GM12872 (cell line): ENCODE data around the gene USP31.

Experiments
- TF ChIP-seq, protein P1 (sequence below): IDR thresholded peaks from 3 replicates; pipeline ENCODE4 v1.5.1; 2011; ENCODE audit warnings: low read depth, mild to moderate bottlenecking, low read length, moderate library complexity; ENCODE audit not compliant: insufficient read depth

The USP31 gene

GRCh38 chr16:23141033-23141432, 8.2 kb downstream of the USP31 start:
- TF ChIP-seq, protein P1, sequence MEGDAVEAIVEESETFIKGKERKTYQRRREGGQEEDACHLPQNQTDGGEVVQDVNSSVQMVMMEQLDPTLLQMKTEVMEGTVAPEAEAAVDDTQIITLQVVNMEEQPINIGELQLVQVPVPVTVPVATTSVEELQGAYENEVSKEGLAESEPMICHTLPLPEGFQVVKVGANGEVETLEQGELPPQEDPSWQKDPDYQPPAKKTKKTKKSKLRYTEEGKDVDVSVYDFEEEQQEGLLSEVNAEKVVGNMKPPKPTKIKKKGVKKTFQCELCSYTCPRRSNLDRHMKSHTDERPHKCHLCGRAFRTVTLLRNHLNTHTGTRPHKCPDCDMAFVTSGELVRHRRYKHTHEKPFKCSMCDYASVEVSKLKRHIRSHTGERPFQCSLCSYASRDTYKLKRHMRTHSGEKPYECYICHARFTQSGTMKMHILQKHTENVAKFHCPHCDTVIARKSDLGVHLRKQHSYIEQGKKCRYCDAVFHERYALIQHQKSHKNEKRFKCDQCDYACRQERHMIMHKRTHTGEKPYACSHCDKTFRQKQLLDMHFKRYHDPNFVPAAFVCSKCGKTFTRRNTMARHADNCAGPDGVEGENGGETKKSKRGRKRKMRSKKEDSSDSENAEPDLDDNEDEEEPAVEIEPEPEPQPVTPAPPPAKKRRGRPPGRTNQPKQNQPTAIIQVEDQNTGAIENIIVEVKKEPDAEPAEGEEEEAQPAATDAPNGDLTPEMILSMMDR, result no peak

GRCh38 chr16:23140107-23140506, 9.1 kb downstream of the USP31 start:
- TF ChIP-seq, protein P1, result no peak

GRCh38 chr16:23137818-23138217, 11.4 kb downstream of the USP31 start:
- TF ChIP-seq, protein P1, result no peak

DNA sequence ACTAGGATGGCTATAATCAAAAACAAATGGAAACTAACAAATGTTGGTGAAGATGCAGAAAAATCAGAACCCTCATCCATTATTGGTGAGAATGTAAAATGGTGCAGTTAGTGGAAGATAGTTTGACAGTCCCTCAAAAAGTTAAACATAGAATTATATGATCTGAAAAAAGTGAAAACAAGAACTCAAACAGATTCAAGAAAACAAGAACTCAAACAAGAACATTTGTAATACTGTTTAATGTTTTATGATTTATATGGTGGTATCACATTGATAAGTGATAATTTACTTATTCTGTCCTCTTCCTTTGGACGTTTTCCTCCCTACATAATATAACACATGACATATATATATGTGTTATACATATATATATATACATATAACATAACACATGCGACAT, 12.0 kb downstream of the USP31 start:
- TF ChIP-seq, protein P1, result no peak

- TF ChIP-seq, protein P1, result no peak
Measured at GRCh38 chr16:23134274-23134673, 15.0 kb downstream of the USP31 start.

GRCh38 chr16:23132775-23133463, 16.3 kb downstream of the USP31 start:
- TF ChIP-seq, protein P1, result no peak

DNA sequence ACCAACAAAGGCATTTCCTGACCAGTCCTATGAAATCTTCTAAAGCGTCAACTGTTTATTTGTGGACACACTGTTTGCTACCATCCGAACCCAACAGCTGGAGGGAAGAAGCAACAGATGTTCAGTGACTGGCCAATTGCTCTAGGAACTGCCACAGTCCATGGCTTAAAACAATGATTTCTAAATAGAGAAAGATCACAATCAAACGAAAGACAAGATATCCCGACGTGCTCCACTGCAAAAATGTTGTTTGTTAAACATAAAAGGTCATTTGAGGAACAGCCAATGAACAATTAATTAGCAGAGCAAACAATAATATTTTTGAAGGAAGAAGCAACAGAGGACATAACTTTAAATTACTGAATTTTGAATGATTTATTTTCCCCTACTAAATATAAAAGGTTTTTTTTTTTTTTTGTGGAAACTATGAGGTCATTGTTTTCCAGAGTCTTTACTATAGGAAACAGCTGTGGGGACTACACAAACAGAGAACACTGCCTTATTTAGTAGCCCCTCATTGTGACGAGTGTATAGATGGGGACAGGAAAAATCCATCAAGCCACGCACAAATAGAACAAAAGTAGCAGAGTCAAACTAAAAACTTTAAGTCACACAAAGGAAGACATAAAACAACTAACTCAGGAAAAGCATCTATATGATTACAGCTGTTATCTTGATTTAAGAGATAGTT, 17.2 kb downstream of the USP31 start:
- TF ChIP-seq, protein P1, result no peak
